ENCODE results near the gene ARPC5L.
"Not testable (repeated sequence)": the region's sequence is repeated elsewhere in the genome, so short reads cannot be mapped to it uniquely, and the experiment has no call there.

The ARPC5L gene

GRCh38 chr9:124894741-124895170 is 32.8 kb downstream of the ARPC5L start:
- DNase-seq: peak; percentile 63

DNA sequence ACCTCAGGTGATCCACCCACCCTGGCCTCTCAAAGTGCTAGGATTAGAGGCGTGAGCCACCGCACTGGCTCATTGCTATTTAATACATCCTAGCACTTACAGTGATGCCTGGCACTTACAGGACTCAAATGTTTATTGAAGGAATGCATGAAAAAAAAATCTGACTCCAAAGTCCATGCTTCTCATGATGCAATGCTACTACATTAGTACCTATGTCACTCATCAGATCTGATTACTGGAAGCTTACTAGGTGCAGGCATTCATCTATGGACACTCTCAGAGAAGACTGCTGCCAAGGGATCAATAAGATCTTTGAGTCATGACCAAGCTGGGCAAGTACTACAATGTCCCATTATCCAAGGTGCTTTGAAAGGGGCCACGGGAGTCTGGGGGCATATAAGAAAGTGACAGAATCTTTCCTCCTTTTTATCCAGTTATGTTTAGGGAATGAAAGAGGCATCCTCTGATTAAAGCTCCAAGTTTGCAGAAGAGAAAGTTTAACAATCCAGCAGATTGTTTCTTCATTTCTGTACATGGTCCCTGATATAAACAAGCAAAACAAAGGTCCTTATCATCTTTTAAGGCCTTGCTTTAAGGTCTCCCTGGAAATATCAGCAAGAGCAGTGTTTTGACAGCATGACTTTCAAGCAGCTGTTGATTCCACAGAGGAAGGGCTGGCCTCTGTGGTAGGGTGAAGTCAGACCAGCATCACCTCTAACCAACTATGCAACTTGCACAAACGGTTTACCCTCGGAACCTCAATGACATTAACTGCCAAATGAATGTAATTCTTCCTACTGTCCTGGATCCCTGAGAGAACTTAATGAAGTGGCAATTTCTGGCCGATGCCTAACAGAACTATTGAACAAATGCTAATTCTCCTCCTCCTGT is 35.9 kb downstream of the ARPC5L start:
- no peak for DNase-seq

- DNase-seq: no peak
Observed at GRCh38 chr9:124899845-124900244, 37.9 kb downstream of the ARPC5L start.

DNA sequence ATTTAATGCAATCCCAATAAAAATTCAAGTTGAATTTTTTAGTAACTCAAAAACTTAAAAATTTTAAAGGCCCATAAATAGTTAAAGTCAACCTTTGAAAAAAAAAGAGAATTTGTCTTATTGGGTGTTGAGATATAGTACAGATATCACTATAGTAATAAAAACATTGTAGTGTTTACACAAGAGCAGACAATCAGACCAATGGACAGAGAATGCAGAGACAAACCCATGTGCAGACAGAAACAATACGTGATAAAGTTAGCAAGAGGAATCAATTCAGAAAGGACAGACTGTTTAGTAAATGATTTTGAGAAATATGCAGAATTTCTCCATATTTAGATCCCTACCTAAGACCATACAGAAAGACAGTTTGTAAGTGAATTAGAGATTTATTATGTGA is 45.0 kb downstream of the ARPC5L start:
- no peak for DNase-seq

- no peak for DNase-seq
Observed at GRCh38 chr9:124908098-124908497, 46.2 kb downstream of the ARPC5L start.

DNA sequence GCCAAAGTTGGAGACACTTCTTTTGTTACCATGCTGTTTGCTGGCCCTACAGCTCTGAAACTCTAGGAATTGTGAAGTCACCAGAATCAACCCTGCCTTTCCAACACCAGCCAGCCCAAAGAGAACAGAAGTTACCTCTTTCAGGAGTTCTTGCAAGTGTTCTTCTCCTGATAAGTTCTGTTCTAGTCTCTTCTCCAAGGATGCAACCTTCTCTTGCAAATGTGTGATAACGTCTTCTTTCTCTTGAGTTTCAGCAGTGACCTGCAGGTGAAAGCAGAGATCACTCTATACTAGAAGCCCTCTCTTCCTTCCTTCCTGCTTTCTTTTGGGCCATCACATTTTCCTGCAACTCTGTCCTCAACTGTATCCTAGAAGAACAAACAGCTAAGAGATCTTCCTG is 49.8 kb downstream of the ARPC5L start:
- no peak for DNase-seq

DNA sequence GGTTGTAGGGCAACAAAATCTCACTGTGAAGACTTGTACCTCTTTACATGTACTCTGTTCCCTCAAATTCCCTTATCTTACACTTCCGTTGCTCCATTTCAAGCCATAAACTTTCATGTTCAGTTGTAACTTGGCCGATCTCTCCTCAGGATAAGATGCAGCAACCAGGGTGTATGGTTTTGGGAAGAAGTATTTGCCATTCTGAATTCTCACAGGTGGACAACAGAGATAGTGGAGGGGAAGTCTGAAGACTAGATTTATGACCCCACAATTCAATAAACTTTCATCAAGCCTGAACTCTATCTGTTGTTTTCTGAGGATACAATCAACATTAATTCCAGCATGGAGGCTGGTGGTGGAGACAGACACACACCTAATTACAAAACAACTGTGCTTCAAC is 51.4 kb downstream of the ARPC5L start:
- no peak for DNase-seq

- no peak for DNase-seq
Observed at GRCh38 chr9:124914753-124915405, 52.9 kb downstream of the ARPC5L start.

DNA sequence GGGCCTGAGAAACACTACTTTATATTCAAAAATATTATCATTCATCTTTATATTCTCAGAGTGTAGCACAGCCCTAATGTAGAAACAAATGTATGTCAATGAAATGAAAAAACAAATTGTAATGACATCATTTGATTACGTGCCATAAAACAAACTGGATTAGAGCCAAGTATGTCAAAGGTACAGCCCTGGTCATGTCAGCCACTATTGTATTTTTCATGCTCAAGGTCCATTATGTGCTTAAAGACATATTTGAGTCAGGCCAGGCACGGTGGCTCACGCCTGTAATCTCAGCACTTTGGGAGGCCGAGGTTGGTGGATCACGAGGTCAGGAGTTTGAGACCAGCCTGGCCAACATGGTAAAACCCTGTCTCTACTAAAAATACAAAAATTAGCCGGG is 58.5 kb downstream of the ARPC5L start:
- DNase-seq: not testable (repeated sequence)
